A673 (cell line): ENCODE data around the gene GTPBP2.

ENCODE experiments used
- CTCF ChIP-seq: fragments of 300-800, 200-600 bp; sonication (generic); conservative IDR thresholded peaks from 2 replicates; pipeline ENCODE4 v1.5.1; 2017; ENCODE audit warnings: low read depth, mild to moderate bottlenecking, antibody characterized with exemption, low read length, moderate library complexity, mixed read lengths
- EZH2 ChIP-seq: fragments of 200-600 bp; sonication (generic); IDR thresholded peaks from 2 replicates; pipeline ENCODE4 v1.6.1; 2017; ENCODE audit warnings: borderline replicate concordance, low read depth, mild to moderate bottlenecking, mixed read lengths, antibody characterized with exemption, low read length; ENCODE audit not compliant: poor library complexity, severe bottlenecking

DNA sequence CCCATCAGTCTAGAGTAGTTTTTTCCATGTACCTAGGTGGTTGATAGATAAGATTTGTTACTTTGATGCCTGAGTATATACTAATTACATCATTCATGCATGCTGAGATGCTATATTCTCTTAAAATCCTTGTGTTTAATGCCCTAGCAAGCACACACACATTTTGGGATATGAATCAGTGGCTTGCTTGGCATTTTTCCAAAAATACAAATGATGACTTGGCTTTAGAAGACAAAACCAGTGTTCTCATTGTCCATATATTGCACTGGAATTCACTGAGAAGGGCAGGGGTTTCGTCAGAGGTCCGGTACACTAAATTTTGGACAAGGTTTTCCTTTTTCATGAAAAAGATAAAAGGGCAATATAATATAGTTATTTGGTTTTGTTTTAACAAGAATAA is 24.9 kb downstream of the GTPBP2 start:
- TF ChIP-seq CTCF (no peak), EZH2 (no peak)
